NCI-H1694 treated with DMSO at 0.1 percent for 48 hours (cell line): Measurements from ENCODE around the gene ZNF311.

ENCODE experiments used
- DNase-seq: peaks from one replicate; lab custom pipeline; 2025; lab: John Stamatoyannopoulos, UW

The ZNF311 gene

DNA sequence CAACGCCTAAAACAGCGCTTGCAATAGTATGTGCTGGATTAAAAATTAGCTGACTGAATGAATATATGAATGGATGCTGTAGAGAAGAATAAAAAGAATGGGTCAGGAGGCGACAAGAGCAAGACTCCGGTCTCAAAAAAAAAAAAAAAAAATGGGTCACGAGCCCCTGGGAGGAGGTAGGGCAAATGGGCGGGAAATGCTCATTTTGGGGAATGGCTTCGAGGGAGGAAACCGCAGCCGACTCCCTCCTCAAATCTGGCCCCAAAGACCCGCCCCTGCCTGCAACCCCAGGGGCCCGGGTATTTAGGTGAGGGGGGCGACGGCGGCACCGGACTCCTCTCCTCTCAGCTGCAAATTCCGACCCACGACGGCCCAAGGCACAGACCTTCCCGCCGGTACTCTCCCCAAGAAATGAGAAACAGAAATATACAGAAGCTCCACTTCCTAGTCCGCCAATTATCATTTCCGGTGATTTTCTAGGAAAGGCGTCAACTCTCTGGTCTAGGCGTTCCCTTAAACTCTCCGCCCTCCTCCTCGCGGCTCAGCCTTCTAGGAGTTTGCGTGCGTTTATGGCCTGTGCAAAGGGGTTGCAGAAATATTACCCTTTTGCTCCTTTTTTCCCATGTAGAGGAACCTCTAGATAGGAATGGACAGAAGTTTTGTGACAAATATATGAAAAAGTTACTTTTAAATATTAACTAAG lies at the start of gene ZNF311:
ZNF311 (minus strand) TSS at position 133 of the 703 bp plus-strand sequence. CDS start 1,361 bp downstream, outside the sequence.
- DNase-seq: peak; percentile 1

DNA sequence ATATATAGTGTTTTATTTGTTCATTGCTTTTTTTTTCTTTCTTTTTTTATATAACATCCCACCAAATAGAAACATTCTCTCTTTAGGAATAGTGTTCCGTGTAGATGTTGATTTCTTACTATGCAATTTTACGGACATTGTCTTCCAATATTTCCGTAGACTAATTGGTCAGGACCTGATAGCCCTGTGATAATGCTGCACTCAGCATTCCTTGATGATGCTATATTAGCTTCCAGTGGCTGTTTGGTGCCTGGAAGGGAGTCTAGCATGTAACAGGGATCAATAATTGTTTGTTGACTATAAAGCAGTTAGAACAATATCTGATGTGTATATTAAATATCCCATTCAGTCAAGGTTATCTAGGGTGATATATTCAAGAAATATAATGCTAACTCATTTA lies 46.6 kb upstream of the ZNF311 start:
- DNase-seq: no peak

DNA sequence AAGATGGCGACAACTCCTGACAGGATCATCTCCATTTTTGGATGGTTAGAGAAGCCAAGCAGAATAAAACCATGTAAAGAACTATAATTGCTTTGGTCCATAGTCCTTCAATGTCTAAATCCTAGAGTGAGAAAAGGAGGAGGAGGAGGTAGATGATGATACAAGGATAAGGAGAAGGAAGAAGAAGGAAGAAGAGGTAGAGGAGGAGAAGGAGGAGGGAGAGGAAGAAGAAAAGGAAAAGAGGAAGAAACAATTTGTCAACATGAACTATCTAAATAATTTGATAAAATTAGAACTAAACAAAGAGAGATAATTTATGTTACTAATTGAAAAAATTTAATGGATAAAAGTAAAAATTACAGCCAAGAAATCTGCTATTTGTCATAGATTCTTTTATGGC lies 40.0 kb upstream of the ZNF311 start, which contains the start of gene OR2W1:
OR2W1 (minus strand) TSS at position 101 of the 400 bp plus-strand sequence; CDS start at position 101, 0 bp downstream.
- DNase-seq: no peak

DNA sequence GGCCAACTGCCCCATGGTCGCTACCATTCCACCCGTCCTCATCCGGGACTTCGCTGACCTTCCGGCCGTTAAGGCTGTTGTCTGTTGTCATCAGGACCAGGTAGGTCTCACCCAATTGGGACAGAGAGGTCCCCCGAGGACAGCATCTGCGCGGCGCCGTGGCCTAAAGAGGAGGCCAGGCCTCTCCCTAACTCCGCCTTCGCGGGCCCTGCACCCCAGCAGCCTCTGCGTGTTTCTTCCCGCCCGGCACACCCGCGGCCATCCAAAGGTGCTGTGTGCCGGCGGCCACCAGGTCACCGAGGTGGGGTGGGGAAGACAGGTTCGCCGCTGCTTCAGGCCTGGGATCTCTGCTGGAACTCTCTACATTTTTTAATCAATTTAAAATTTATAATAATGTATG lies 30.8 kb upstream of the ZNF311 start:
- no peak for DNase-seq

DNA sequence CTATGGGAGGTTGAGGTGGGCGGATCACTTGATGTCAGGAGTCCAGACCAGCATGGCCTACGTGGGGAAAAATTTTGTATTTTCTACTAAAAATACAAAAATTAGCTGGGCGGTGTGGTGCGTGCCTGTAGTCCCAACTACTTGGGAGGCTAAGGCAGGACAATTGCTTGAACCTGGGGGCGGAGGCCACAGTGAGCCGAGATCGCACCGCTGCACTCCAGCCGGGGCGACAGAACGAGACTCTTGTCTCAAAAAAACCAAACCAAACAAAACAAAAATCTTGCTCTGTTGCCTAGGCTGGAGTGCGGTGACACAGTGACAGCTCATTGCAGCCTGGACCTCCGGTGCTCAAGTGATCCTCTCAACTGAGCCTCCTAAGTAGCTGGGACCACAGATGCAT lies 23.7 kb upstream of the ZNF311 start:
- no peak for DNase-seq

DNA sequence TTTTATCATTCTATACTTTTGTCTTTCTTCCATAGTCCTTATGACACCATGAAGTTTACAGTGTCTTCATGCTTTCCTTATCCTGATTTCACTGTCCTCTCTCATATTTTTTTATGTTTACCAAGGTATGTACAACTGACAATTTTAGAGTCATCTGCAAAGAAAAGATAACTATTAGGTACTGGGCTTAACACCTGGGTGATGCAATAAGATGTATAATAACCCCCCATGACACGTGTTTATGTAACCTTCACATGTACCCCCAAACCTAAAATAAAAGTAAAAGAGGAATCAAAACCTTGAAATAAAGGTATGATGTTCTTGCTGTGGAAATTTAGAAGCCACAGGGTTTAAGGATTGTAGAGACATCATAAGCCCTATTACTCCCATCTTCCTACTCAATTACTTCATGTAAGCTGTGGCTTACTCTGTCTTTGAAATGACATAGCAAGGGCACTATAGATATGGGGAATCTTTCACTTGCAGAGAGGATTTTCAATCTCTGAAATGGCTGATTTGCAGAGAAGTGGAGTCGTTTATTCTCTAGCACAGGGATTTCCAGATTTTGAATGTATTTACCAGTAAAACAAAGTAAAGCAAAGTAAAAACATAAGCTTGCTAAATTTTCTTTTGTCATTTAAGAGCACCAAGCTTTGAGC lies 20.9 kb upstream of the ZNF311 start:
- no peak for DNase-seq

DNA sequence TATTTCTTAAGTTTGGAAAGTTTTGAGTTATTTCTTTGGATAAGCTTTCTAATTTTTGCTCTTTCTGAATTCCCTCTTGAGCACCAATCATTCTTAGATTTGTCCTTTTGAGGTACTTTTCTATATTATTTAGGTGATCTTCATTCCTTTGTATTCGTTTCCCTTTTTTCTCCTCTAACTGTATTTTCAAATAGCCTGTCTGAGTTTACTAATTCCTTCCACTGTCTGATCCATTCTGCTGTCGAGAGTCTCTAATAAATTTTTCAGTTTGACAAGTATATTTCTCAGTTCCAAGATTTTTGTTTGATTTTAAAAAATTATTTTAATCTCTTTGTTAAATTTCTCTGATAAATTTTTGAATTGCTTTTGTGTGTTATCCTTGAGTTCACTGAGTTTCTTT lies 16.3 kb upstream of the ZNF311 start:
- no peak for DNase-seq

DNA sequence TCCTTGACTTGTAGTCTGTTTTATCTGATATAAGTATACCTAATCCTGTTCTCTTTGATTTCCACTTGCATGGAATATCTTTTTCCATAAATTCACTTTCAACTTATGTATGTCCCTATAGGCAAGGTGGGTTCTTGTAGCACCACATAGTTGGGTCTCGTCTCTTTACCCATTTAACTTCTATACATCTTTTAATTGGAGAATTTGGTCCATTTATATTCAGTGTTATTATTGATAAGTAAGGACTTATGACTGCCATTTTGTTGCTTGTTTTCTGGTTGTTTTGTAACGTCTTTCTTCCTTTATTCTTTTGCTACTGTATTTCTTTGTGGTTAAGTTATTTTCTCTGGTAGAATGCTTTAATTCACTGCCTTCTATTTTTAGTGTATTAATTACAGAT lies 14.5 kb upstream of the ZNF311 start:
- DNase-seq: no peak

DNA sequence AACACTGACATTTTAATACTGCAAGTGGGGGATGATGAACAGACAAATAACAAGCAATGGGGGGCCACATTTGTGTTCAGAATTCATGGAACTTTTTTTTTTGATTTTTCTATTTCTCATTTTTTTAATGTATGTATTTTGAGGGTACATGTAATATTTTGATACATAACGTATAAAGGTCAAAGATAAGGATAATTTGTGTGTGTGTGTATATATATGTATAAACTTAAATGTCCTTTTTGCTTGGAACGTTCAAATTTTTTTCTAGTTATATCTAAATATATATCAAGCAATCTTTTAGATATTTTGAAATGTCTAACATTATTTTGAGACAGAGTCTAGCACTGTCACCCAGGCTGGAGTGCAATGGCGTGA lies 12.3 kb upstream of the ZNF311 start:
- no peak for DNase-seq

DNA sequence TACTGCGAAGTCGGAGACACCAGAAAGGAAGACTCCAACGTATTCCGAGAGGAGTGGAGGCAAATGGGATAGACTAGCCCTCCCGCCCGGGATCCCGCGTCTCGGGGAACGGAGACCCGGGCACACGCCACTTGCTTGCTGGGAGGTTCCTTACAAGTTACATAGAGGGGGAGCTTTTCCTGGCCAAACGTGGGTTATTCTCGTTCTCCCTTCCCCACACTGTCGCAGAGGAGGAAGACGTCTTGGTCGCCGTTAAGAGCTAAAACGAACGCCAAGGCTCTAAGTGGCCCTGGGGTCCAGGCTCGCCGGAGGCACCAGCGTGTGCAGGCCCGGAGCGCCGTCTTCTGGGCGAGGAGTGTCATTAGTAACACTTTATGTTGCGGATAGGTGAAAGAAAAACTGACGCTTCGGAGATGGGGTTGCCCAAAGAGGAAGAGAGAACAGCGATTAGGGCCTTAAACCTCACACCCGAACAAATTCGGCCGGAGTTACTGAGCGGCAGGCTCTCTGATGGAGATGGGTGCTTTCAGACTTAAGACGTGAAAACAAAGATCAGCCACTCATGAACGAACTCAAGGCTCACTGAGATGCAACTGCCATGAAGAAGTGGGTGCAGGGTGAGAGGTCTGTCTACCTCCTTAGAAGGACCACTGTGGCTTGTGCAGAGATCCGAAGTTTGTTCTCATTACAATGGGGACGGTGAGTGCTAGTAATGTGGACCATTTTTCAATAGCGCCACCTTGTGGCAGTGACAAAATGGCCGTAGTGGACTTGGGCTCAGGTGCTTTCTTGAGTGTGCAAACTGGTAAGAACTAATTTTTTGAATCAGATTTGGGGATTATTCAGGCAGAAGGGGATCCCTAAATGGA lies 11.7 kb upstream of the ZNF311 start:
- peak; percentile 52 for DNase-seq

DNA sequence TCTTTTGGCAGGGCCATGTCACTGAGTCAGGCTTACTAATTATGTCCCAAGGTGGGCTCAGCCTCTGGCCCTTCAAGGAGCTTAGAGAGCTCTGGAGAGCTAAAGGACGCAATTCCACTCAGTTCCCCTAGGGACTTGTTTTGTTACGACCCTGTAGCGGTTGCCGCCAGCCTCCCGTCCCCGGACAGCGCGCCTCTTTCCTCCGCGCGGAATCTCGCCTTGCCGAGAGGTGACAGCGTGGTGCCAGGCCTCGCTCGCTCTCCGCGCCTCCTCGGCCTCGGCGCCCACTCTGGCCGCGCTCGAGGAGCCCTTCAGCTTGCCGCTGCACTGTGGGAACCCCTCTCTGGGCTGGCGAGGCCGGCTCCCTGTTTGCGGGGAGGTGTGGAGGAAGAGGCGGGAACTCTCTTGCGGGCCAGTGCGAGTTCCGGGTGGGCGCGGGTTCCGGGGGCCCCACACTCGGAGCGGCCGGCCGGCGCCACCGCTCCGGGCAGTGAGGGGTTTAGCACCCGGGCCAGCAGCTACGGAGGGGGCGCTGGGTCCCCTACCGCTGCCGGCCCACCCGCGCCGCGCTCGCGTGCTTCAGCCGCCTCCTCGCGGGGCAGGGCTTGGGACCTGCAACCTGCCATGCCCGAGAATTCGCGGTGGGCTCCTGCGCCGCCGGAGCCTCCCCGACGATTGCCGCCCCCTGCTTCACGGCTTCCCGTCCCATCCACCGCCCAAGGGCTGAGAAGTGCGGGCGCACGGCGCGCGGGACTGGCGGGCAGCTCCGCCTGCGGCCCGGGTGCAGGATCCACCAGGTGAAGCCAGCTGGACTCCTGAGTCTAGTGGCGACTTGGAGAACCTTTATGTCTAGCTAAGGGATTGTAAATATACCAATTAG lies 9.9 kb upstream of the ZNF311 start:
- DNase-seq: no peak

DNA sequence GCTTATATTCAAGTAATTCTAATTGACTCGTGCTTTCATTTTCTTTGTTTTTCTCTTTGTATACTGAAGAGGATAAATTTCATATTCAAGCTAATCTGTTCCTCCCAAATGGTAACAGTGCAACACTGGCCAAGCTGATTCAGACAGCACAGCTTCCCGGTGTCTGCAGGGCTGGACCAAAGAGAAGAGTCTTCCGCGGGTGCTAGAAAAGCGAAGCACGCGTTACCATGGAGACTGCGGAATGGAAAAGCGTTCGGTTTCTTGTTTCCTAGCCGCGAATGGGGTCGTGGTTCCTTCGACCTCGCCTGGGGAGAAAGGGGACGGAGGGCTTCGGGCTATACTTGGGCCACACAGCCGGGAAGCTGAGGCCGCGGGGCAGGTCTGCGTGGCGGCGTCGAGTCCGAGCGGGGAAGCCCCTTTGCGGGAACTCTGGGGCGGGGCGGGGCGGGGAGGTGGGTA lies 6.2 kb upstream of the ZNF311 start:
- no peak for DNase-seq

DNA sequence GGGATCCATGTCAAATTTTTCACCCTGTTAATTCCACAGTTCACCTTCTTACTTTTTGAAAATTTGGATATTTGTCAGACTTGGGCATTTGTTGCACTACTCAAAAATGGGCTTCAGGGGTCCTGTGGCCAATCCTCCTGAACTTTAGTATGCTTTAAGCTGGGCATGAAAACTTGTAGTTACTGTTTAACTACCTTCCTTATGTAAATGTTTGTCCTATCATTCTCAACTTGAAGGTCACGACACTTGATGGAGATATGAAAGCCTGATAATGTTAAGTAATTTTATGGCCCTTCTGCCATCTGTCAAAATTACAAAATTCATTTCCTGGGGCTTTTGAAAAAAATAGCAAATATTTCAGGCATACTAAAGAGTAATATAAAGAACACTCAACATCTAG lies 4.2 kb upstream of the ZNF311 start:
- DNase-seq: no peak

DNA sequence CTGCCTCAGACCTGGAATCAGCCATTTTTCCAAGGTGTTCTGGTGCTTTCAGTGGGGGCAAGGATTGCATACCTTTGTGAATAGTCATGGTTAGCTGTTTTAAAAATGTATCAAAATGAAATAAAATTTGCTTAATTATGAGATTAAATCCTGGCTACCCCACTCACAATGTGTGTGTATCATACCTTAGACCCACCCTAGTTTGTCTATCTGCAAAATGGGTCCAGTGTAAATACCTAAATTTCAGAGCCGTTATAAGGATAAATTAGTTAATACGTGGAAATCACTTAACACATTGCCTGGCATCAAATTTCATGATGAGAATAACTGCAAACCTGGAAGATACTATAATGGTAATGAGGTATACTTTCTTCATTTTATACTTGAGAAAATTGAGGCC lies 3.0 kb upstream of the ZNF311 start:
- DNase-seq: no peak

DNA sequence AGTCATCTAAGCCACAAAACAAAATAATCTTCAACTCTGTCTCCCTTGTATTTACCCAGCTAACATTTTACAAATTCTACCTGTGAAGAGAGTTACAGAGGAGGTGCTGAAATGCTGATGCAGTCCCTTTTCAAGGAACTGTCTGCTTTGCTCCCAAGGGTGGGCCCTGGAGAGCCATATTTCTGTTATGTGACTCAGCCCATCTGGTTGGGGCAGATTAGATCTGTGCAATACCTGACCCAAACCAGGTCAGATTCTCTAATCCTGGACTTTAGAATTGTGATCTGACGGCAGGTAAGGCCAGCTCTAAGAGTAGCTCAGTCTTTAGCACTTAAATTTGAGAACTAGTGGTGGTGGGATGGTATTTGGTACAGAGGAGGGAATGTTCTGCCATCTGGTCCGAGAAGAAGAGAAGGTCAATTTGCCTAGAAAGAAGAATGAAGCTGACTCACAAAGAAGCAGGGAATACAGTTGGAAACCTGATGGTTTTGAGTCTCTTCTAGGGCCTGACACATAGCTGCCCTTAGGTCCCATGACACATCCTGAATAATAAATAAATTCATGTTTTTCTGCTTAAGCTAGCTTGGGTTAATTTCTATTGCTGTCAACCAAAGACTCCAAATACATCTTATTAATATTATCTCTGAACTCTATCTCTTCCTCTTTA lies 8.1 kb downstream of the ZNF311 start:
- no peak for DNase-seq

DNA sequence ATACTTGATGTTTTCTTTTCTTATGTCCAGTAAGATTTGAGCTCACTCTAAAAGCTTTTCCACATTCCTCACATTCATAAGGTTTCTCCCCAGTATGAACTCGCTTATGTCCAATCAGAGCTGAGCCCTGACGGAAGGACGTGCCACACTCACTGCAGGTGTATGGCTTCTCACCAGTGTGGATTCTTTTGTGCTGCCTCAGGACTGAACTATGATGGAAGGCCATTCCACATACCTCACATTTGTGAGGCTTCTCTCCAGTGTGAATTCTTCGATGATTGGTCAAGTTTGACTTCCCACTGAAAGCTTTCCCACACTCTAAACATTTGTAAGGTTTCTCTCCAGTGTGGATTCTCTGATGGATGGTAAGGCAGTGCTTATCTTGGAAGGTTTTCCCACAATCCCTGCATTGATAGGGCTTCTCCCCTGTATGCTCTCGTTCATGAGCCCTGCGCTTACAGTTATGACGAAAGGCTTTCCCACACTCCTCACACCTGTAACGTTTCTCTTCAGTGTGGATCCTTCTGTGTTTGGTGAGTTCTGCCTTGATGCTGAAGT lies 9.9 kb downstream of the ZNF311 start:
- no peak for DNase-seq

DNA sequence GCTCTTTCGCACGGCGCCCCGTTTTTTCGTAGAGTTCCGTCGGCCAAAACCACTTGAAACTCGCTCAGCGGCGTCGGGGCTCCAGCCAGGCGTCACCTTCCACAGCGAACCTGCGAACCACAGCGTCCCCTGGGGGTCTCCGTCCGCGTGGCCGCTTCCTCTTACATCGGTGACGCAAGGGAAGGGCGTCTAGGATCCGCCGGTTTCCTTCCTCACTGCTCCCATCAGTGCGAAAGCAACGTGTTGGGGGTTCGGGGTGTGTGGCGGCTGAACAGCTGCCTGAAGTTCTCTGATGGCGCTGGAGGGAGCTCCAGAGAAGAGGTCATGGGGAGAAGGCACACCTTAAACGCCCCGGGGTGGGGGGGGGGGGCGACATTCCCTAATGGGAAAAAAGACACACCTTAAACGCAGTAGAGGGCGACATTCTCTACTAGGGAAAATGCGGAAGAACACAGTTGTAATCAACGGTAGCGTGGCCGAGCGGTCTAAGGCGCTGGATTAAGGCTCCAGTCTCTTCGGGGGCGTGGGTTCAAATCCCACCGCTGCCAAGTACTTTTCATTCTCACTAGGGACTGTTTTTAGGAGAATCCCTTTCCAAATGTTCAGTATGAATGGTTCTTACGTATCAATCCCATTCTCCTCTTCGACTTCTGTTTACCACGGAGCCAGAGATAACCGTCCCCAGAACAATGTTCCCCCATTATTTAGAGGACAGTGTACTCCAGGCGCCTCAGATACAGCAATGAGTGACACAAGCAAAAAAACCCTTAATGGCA lies 16.4 kb downstream of the ZNF311 start:
- no peak for DNase-seq

DNA sequence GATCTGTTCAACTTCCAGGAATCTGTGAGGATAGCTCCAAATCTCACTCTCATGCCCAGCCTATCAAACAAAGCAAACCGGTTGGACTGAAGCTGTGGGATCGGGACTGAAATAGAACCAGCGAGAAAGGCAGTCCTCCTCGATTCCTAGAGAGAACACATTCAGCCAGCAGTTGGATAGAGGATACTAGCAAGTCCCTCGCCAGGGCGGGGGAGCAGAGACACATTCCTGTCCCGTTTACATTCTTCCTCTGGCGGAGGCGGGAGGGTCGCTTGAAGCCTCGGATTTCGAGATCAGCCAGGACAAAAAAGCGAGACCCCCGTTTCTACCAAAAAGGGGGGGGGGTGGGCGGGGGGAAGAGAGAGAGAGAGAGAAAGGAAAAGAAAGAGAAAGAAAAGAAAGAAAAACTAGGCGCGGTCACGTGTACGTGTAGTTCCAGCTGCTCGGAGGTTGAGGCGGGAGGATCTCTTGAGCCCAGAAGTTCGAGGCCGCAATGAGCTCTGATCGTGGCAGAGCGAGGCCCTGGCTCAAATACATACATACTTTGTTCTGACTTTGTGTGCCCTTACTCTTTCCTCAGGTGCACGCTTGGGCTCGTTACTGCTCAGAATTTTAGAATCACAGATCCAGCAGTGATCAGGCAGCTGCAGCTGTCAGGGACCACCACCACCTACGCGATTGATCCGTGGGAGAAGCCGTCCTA lies 19.5 kb downstream of the ZNF311 start:
- DNase-seq: peak; percentile 81

DNA sequence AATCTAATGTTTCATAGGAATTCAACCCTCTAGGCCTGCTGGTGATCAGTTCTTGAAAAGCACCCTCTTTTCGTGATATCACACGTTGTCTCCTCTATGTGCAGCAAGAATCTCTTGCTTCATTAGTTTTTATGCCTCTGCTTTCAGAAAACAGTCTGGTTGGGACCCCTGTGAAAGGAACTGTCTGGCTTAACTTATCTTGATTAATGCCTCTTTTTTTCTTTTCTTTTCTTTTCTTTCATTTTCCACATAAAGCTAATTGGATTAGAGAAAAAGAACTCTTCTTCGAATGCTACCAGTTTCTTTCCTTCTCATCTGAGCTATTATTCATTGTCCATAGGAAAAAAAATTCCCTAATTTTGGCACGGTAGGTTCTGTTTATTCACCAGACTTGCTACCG lies 21.3 kb downstream of the ZNF311 start:
- DNase-seq: no peak
